Adipocyte (in vitro differentiated cells): ENCODE results near the gene UMOD.
"Not testable (repeated sequence)": the region's sequence is repeated elsewhere in the genome, so short reads cannot be mapped to it uniquely, and the experiment has no call there.

Experiments used
- DNase-seq: peaks from one replicate; pipeline ENCODE4 v3.0.0-alpha.2; 2015; ENCODE audit warnings: low read depth
- H3K27me3 ChIP-seq: replicated peaks from 2 replicates; pipeline ENCODE4 v1.7.0; 2013; ENCODE audit warnings: mild to moderate bottlenecking, low read length, moderate library complexity; ENCODE audit not compliant: control insufficient read depth, insufficient read depth
- H3K36me3 ChIP-seq: 2 replicates; pipeline ENCODE4 v1.7.0; 2013; ENCODE audit warnings: low read length, mild to moderate bottlenecking, moderate library complexity; ENCODE audit not compliant: control insufficient read depth, insufficient read depth, severe bottlenecking
- H3K4me1 ChIP-seq: 2 replicates; pipeline ENCODE4 v1.7.0; 2013; ENCODE audit warnings: mild to moderate bottlenecking, low read length, moderate library complexity; ENCODE audit not compliant: control insufficient read depth, insufficient read depth
- H3K4me3 ChIP-seq: 2 replicates; pipeline ENCODE4 v1.7.0; 2013; ENCODE audit warnings: mild to moderate bottlenecking, low read length, moderate library complexity
- H3K9ac ChIP-seq: 2 replicates; pipeline ENCODE4 v1.7.0; 2013; ENCODE audit warnings: mild to moderate bottlenecking, low read length, moderate library complexity
- H3K9me3 ChIP-seq: 2 replicates; pipeline ENCODE4 v1.7.0; 2013; ENCODE audit warnings: mild to moderate bottlenecking, low read length, moderate library complexity; ENCODE audit not compliant: control insufficient read depth

The UMOD gene

DNA sequence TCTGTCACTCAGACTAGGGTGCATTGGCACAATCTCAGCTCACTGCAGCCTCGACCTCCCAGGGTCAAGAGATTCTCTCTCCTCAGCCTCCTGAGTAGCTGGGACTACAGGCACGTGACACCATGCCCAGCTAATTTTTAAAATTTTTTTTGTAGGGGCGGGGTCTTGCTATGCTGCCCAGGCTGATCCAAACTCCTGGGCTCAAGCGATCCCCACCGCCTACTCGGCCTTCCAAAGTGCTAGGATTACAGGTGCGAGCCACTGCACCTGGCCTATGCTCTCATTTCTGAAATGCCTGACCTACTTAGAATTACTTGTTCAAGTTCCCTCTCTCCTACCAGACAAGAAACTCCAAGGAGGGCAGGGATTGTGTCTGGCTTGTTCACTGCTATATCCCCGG lies 20.1 kb downstream of the UMOD start:
- no peak overlapping the region for H3K9ac ChIP-seq
- no peak overlapping the region for H3K4me3 ChIP-seq
- H3K36me3 ChIP-seq: no peaks in the 10 kb centered on the region
- H3K4me1 ChIP-seq: no peaks in the 10 kb centered on the region
- DNase-seq: no peak
- H3K9me3 ChIP-seq: no peaks in the 10 kb centered on the region
- H3K27me3 ChIP-seq: no peaks in the 10 kb centered on the region

GRCh38 chr16:20331635-20332034 lies 20.9 kb downstream of the UMOD start:
- no peaks in the 10 kb centered on the region for H3K4me1 ChIP-seq
- no peaks in the 10 kb centered on the region for H3K9me3 ChIP-seq
- no peaks in the 10 kb centered on the region for H3K27me3 ChIP-seq
- no peak overlapping the region for H3K4me3 ChIP-seq
- DNase-seq: no peak
- no peak overlapping the region for H3K9ac ChIP-seq
- no peaks in the 10 kb centered on the region for H3K36me3 ChIP-seq

DNA sequence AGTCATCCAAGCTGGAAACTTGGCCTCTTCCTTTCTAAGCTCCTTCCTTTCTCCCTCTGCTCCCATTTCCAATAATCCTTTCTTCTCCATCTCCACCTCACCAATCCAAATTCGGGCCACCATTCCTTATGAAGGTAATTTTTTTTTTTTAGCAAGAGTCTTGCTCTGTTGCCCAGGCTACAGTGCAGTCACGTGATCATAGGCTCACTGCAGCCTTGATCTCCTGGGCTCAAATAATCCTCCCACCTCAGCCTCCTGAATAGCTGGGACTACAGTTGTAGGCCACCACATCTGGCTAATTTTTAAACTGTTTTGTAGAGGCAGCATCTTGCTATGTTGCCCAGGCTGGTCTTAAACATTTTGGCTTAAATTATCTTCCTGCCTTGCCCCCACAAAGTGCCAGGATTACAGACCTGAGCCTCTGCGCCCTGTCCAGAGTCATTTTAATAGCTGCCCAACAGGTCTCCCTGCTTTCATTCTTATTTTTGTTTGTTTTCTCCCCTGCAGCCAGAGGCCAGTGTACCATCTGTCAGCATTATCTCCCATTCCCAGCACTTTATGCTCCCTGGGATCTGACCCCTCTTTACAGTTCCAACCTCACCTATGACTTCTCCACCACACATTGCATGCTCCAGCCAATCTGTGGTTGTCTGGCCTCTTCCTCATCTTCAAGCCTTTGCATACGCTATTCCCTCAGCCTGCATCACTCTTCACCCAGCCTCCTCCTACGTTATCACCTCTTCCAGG lies 22.9 kb downstream of the UMOD start:
- no peaks in the 10 kb centered on the region for H3K9me3 ChIP-seq
- no peak for DNase-seq
- H3K27me3 ChIP-seq: no peaks in the 10 kb centered on the region
- no peak overlapping the region for H3K4me3 ChIP-seq
- H3K36me3 ChIP-seq: no peaks in the 10 kb centered on the region
- no peak overlapping the region for H3K9ac ChIP-seq
- H3K4me1 ChIP-seq: no peaks in the 10 kb centered on the region

- Histone ChIP-seq H3K9me3 (no peaks in the 10 kb centered on the region), H3K4me3 (no peak within 1 kb of the TSS), H3K9ac (no peak within 1 kb of the TSS), H3K27me3 (peaks cover 4% of the 10 kb centered on the region), H3K36me3 (no peaks in the 10 kb centered on the region), H3K4me1 (no peaks in the 10 kb centered on the region)
- no peak for DNase-seq
Measured at GRCh38 chr16:20327444-20328041, 25.0 kb downstream of the UMOD start, which contains the start of gene GP2. TSS of gene GP2 (minus strand) at chr16:20327513. CDS start at chr16:20326431, 1,082 bp downstream.

DNA sequence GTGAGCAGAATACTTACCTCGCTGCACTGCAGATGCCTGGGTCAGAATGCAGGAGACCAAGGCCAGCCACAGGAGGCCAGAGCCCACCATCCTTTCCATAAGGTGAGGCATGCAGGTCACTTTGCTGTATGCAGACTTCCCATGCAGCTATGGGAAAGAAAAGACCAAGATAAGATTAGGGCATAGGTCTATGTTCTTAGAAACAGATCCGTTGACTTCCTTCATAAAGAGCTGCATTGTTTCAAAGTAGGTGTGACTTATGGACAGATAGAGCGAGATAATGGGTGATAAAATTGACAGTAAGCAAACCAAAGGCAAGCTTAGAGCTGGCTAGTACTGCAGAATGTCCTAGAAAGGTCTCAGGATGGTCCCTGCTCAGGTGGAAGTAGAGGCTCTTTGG lies 26.2 kb downstream of the UMOD start:
- Histone ChIP-seq H3K4me1 (no peaks in the 10 kb centered on the region), H3K9me3 (no peaks in the 10 kb centered on the region), H3K4me3 (no peak overlapping the region), H3K9ac (no peak overlapping the region), H3K27me3 (peaks cover 4% of the 10 kb centered on the region), H3K36me3 (no peaks in the 10 kb centered on the region)
- no peak for DNase-seq

GRCh38 chr16:20325005-20325404 lies 27.5 kb downstream of the UMOD start:
- H3K9ac ChIP-seq: no peak overlapping the region
- no peak for DNase-seq
- H3K36me3 ChIP-seq: no peaks in the 10 kb centered on the region
- no peak overlapping the region for H3K4me3 ChIP-seq
- no peaks in the 10 kb centered on the region for H3K4me1 ChIP-seq
- no peaks in the 10 kb centered on the region for H3K9me3 ChIP-seq
- H3K27me3 ChIP-seq: peaks cover 4% of the 10 kb centered on the region

- no peak for DNase-seq
- no peak overlapping the region for H3K9ac ChIP-seq
- H3K4me3 ChIP-seq: no peak overlapping the region
- H3K27me3 ChIP-seq: peaks cover 4% of the 10 kb centered on the region
- H3K36me3 ChIP-seq: no peaks in the 10 kb centered on the region
- no peaks in the 10 kb centered on the region for H3K9me3 ChIP-seq
- no peaks in the 10 kb centered on the region for H3K4me1 ChIP-seq
Measured at GRCh38 chr16:20323591-20324117, 28.9 kb downstream of the UMOD start.

DNA sequence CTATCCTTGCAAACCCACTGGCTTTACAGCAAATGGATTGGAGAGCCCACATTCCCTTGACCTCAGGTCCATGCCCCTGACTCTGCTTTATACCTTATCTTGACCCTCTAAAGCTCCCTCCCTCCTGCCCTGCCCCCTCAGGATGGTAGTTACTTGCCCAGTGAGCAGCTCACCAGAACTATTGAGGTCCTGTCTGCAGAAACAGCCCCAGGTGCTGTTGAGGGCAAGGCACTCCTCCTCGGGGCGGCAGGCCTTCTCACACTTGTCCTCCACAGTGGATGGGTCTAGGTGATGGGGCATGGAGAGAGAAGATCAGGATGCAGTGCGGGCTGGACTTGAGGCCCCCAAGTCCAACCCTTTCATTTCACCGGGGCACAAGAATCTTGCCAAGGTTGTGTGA lies 29.8 kb downstream of the UMOD start:
- no peak for DNase-seq
- H3K4me3 ChIP-seq: no peak overlapping the region

DNA sequence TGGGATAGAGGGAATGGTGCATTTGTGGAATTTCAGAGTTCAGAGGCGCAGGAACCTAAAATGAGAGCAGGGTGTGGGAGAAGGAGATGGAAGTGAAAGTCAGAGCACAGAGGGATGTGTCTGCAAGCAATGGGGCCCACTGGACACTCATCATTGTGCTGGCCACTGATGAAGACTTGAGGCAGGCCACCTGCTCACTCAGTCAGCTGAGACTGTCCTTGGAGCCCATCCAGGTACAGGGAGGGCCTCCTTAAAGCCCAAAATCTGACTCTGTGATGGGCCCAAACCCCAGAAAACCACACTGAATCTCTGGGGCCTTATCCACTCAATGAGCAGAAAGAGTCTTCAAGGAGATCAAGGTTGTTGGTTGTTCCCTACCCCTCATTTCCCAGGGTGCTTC lies 30.8 kb downstream of the UMOD start:
- H3K36me3 ChIP-seq: no peaks in the 10 kb centered on the region
- no peak overlapping the region for H3K4me3 ChIP-seq
- H3K9me3 ChIP-seq: no peaks in the 10 kb centered on the region
- DNase-seq: no peak
- H3K27me3 ChIP-seq: peaks cover 4% of the 10 kb centered on the region
- H3K9ac ChIP-seq: no peak overlapping the region
- H3K4me1 ChIP-seq: no peaks in the 10 kb centered on the region

More for the DNA sequence above, 29.8 kb downstream of the UMOD start:
- Histone ChIP-seq H3K27me3 (peaks cover 4% of the 10 kb centered on the region), H3K4me1 (no peaks in the 10 kb centered on the region), H3K9ac (no peak overlapping the region), H3K9me3 (no peaks in the 10 kb centered on the region), H3K36me3 (no peaks in the 10 kb centered on the region)

DNA sequence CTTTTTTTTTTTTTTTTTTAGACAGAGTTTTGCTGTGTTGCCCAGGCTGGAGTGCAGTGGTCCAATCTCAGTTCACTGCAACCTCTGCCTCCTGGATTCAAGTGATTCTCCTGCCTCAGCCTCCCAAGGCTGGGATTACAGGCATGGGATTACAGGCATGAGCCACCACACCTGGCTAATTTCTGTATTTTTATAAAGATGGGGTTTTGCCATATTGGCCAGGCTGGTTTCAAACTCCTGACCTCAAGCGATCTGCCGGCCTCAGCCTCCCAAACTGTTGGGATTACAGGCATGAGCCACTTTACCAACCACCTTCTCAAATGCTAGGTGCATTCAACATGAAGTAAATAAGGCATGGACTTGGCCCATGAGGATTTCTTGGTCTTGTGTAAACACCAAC lies 31.5 kb downstream of the UMOD start:
- H3K36me3 ChIP-seq, H3K27me3 ChIP-seq, H3K4me1 ChIP-seq, DNase-seq, H3K9me3 ChIP-seq, H3K9ac ChIP-seq, H3K4me3 ChIP-seq: not testable (repeated sequence)

DNA sequence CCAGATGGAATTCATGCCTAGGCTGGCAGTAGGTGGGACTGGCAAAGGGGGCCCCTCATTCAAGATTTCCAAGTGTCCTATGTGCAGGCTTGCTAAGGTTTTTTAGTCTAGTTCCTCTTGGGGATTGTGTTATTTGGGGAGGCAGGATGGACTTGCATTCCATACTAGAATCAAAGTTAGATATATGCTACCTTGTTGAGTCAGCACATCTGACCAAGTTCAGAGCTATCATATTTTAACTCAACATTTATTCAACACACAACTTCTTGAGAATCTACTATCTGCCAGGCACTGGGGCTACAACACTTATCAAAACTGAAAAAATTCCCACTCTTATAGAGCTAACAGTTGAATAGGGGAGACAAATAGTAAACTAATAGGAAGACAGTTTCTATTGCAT lies 31.9 kb downstream of the UMOD start:
- Histone ChIP-seq H3K27me3 (peaks cover 7% of the 10 kb centered on the region), H3K36me3 (no peaks in the 10 kb centered on the region), H3K9me3 (no peaks in the 10 kb centered on the region), H3K4me3 (no peak overlapping the region), H3K4me1 (no peaks in the 10 kb centered on the region), H3K9ac (no peak overlapping the region)
- DNase-seq: no peak
